Fibroblast of the conjunctiva (primary cell): ENCODE data around the gene CXXC1.
A peak's percentile ranks its signal among the peaks of the same experiment; 100 is the strongest.
"Not testable (repeated sequence)": the region's sequence is repeated elsewhere in the genome, so short reads cannot be mapped to it uniquely, and the experiment has no call there.

Experiments used
- DNase-seq: peaks from one replicate; pipeline ENCODE4 v3.0.0-alpha.2; 2010; ENCODE audit warnings: low read depth

The CXXC1 gene

GRCh38 chr18:50287441-50288347, at the start of gene CXXC1:
Gene CXXC1 (minus strand): TSS chr18:50287692. CDS start chr18:50287589, 103 bp downstream.
- DNase-seq, result peak; percentile 99

GRCh38 chr18:50334546-50335152, 47.2 kb upstream of the CXXC1 start:
- no peak for DNase-seq

GRCh38 chr18:50331691-50332090, 44.2 kb upstream of the CXXC1 start:
- DNase-seq, result no peak

- no peak for DNase-seq
Observed at GRCh38 chr18:50330176-50330575, 42.7 kb upstream of the CXXC1 start.

- DNase-seq, result no peak
Observed at GRCh38 chr18:50327983-50328382, 40.5 kb upstream of the CXXC1 start.

- DNase-seq, result no peak
Observed at GRCh38 chr18:50320719-50321118, 33.2 kb upstream of the CXXC1 start.

- DNase-seq, result no peak
Observed at GRCh38 chr18:50315100-50315871, 27.8 kb upstream of the CXXC1 start.

- no peak for DNase-seq
Observed at GRCh38 chr18:50313873-50314460, 26.5 kb upstream of the CXXC1 start.

GRCh38 chr18:50313031-50313607, 25.6 kb upstream of the CXXC1 start:
- no peak for DNase-seq

GRCh38 chr18:50312296-50313030, 25.0 kb upstream of the CXXC1 start:
- DNase-seq, result no peak

- no peak for DNase-seq
Observed at GRCh38 chr18:50311650-50312049, 24.2 kb upstream of the CXXC1 start.

GRCh38 chr18:50310080-50310479, 22.6 kb upstream of the CXXC1 start:
- DNase-seq, result no peak

GRCh38 chr18:50308851-50309250, 21.4 kb upstream of the CXXC1 start:
- DNase-seq, result not testable (repeated sequence)

- DNase-seq, result peak; percentile 83
Observed at GRCh38 chr18:50307738-50308470, 20.4 kb upstream of the CXXC1 start.

GRCh38 chr18:50307400-50307737, 19.9 kb upstream of the CXXC1 start:
- DNase-seq, result no peak

GRCh38 chr18:50306944-50307343, 19.5 kb upstream of the CXXC1 start:
- DNase-seq, result no peak

- no peak for DNase-seq
Observed at GRCh38 chr18:50301074-50301473, 13.6 kb upstream of the CXXC1 start.

- no peak for DNase-seq
Observed at GRCh38 chr18:50299626-50300388, 12.3 kb upstream of the CXXC1 start.

- DNase-seq, result no peak
Observed at GRCh38 chr18:50298443-50299284, 11.2 kb upstream of the CXXC1 start.
